K562 (cell line): Measurements from ENCODE around the gene KRT8. TPM values are rescaled to one million over a fixed set of nuclear protein-coding genes. Genes with fewer than 3 reads are reported as not detected.

ENCODE experiments used
- ATAC-seq: fragments of 200-7000 bp; cut with Tn5 transposase; 3 replicates; pipeline ENCODE4 v1.9.1; 2020; ENCODE audit warnings: moderate library complexity
- BruUV-seq: library from RNA; stranded (reverse); fragments of 400-500 nt; replicated peaks from 2 replicates; lab custom pipeline; 2021; lab: Mats Ljungman, UMichigan
- CTCF ChIA-PET: fragments of 300-600 bp; formaldehyde crosslinking; extraction: SDS; loops from one replicate; lab custom pipeline; 2021; ENCODE audit warnings: low intra/inter-chr PET ratio; lab: Yijun Ruan, JAX
- POLR2A ChIA-PET: fragments of 300-600, 350-650 bp; sonication (Branson Sonifier 250); formaldehyde crosslinking; extraction: SDS; loops from one replicate; lab custom pipeline; 2021; ENCODE audit warnings: antibody characterized with exemption, inconsistent platforms; lab: Yijun Ruan, JAX
- DNase-seq, 4 experiments: peaks; one replicate each; pipeline versions ENCODE4 v3.0.0 to v3.0.0-alpha.2; 2011 to 2018; ENCODE audit warnings: low spot score in 3 of 4, mixed read lengths in 3 of 4; ENCODE audit errors: extremely low read depth in 1 of 4
- FAIRE-seq: peaks from 2 replicates; lab custom pipeline; 2011; peaks lifted over from hg19 to GRCh38; lab: Jason Lieb, UNC
- H2AFZ ChIP-seq: 2 replicates; pipeline ENCODE4 v1.6.0; 2011; ENCODE audit warnings: low read depth, low read length, control low read depth, inconsistent platforms
- H3K27ac ChIP-seq: fragments of 200-600 bp; 3 replicates; pipeline ENCODE4 v1.8.0; 2011; ENCODE audit warnings: low read depth, mild to moderate bottlenecking, control low read depth, inconsistent platforms, low read length, moderate library complexity, mixed read lengths; ENCODE audit errors: extremely low read depth
- H3K27me3 ChIP-seq, 2 experiments: fragments of 300-600 bp in 1 of 2; 2 replicates in 1 of 2; 3 replicates in 1 of 2; pipeline versions ENCODE4 v1.6.0 to v1.8.0; 2011; ENCODE audit warnings: inconsistent platforms in 2 of 2, low read length in 2 of 2, mild to moderate bottlenecking in 1 of 2, mixed read lengths in 1 of 2, moderate library complexity in 1 of 2; ENCODE audit not compliant: control insufficient read depth in 2 of 2, insufficient read depth in 2 of 2
- H3K36me3 ChIP-seq: fragments of 300-600 bp; 3 replicates; pipeline ENCODE4 v1.8.0; 2011; ENCODE audit warnings: mild to moderate bottlenecking, low read length, inconsistent platforms; ENCODE audit not compliant: control insufficient read depth, insufficient read depth
- H3K4me1 ChIP-seq, 2 experiments: fragments of 200-600 bp in 1 of 2; replicated peaks in 1 of 2; 2 replicates in 1 of 2; 3 replicates in 1 of 2; pipeline versions ENCODE4 v1.5.1 to v1.8.0; 2011; ENCODE audit warnings: inconsistent platforms in 2 of 2, low read length in 2 of 2, mild to moderate bottlenecking in 1 of 2, mixed read lengths in 1 of 2, moderate library complexity in 1 of 2; ENCODE audit not compliant: control insufficient read depth in 2 of 2, insufficient read depth in 2 of 2
- H3K4me2 ChIP-seq: 2 replicates; pipeline ENCODE4 v1.6.1; 2011; ENCODE audit warnings: low read length, control low read depth, inconsistent platforms, mixed read lengths; ENCODE audit not compliant: insufficient read depth
- H3K4me3 ChIP-seq: fragments of 200-600 bp; sonication (generic), shearing (Covaris generic); 2 replicates; pipeline ENCODE4 v1.5.1; 2016; ENCODE audit warnings: control low read depth, inconsistent platforms
- H3K79me2 ChIP-seq: fragments of 200-600 bp; 3 replicates; pipeline ENCODE4 v1.8.0; 2011; ENCODE audit warnings: low read length, inconsistent platforms; ENCODE audit not compliant: control insufficient read depth, insufficient read depth
- H3K9ac ChIP-seq, 2 experiments: 2 replicates each; pipeline versions ENCODE4 v1.6.0 to v1.6.1; 2011; ENCODE audit warnings: low read depth in 2 of 2, low read length in 2 of 2, control low read depth in 1 of 2, inconsistent platforms in 1 of 2, mild to moderate bottlenecking in 1 of 2, mixed read lengths in 1 of 2; ENCODE audit not compliant: insufficient read depth in 1 of 2
- H3K9me1 ChIP-seq: one replicate; pipeline ENCODE4 v1.6.0; 2011; ENCODE audit warnings: inconsistent platforms, mild to moderate bottlenecking, low read length, moderate library complexity; ENCODE audit not compliant: control insufficient read depth, insufficient read depth
- H3K9me3 ChIP-seq: replicated peaks from 2 replicates; pipeline ENCODE4 v1.5.1; 2011; ENCODE audit warnings: low read depth, low read length, inconsistent platforms; ENCODE audit not compliant: control insufficient read depth, insufficient read depth
- H4K20me1 ChIP-seq: replicated peaks from 2 replicates; pipeline ENCODE4 v1.6.1; 2011; ENCODE audit warnings: low read length, inconsistent platforms, mixed read lengths; ENCODE audit not compliant: control insufficient read depth, insufficient read depth
- TFAM ChIP-seq: fragments of 250-450 bp; sonication (Bioruptor Pico); conservative IDR thresholded peaks from 2 replicates; pipeline ENCODE4 v1.5.0; 2021; ENCODE audit warnings: mild to moderate bottlenecking, moderate library complexity
- ZNF12 ChIP-seq: sonication (generic); formaldehyde crosslinking; IDR thresholded peaks from 2 replicates; pipeline ENCODE4 v1.4.0; 2020; ENCODE audit warnings: mild to moderate bottlenecking, missing genetic modification reagents
- WGBS: fragments of 100-300 bp; shearing (Covaris generic); methylation state at CpG from one replicate; pipeline ENCODE4 v1.1.6; 2016; ENCODE audit warnings: low coverage, mixed read lengths; ENCODE audit not compliant: insufficient coverage; ENCODE audit errors: missing lambda C conversion rate; 5-methylcytosine and 5-hydroxymethylcytosine counted together
- in situ Hi-C: fragments of 300-500 bp; cut with MboI; formaldehyde crosslinking; loops from 4 replicates; pipeline ENCODE4 v1.15.0; 2018; ENCODE audit warnings: inconsistent platforms, mixed read lengths
- intact Hi-C: fragments of 100-400 bp; cut with micrococcal nuclease; formaldehyde crosslinking; loops from 2 replicates; pipeline ENCODE4 v1.14.2; 2022
- polyA plus RNA-seq, 8 experiments: library from polyadenylated mRNA; depleted of rRNA in 4 of 8; stranded (reverse) in 5 of 8; unstranded in 3 of 8; fragments of >200 nt; fragmentation: Nextera tagmentation in 2 of 8; fragmentation: Illumina TruSeq in 1 of 8; extraction: Ambion mirVana in 2 of 8; extraction: Trizol in 1 of 8; gene quantifications; 2 replicates each; pipeline versions ENCODE4 v1.2.1 to v1.2.3, GENCODE V29; 2011 to 2014; ENCODE audit warnings: inconsistent platforms in 1 of 8, missing spikeins in 1 of 8
- total RNA-seq, 7 experiments: library from RNA; depleted of rRNA in 6 of 7; stranded (reverse); fragments of >200 nt in 6 of 7; fragmentation: Illumina TruSeq in 2 of 7; extraction: Trizol in 2 of 7; gene quantifications; 2 replicates each; pipeline versions ENCODE4 v1.2.1 to v1.2.3, GENCODE V29; 2011 to 2021; ENCODE audit warnings: low replicate concordance in 1 of 7
- TF ChIP-seq, protein P1 (sequence below), 3 experiments: fragments of 200-800 bp in 1 of 3; fragments of 250-450 bp in 1 of 3; fragments of 450-650 bp in 1 of 3; sonication (Bioruptor Pico) in 1 of 3; sonication (Bioruptor generic) in 1 of 3; formaldehyde crosslinking in 1 of 3; IDR thresholded peaks; 2 replicates each; pipeline versions ENCODE4 v1.6.1 to v1.8.0; 2016 to 2022; ENCODE audit warnings: mild to moderate bottlenecking in 2 of 3, missing genetic modification characterization in 2 of 3, missing compliant biosample characterization in 1 of 3, moderate library complexity in 1 of 3

KRT8 gene
- total and polyA plus RNA-seq, 9 of the 15 experiments (the other 6 are each of a cell fraction or from before 2014, with no cell fraction given), result 41.5 to 661 (median 260) TPM

DNA sequence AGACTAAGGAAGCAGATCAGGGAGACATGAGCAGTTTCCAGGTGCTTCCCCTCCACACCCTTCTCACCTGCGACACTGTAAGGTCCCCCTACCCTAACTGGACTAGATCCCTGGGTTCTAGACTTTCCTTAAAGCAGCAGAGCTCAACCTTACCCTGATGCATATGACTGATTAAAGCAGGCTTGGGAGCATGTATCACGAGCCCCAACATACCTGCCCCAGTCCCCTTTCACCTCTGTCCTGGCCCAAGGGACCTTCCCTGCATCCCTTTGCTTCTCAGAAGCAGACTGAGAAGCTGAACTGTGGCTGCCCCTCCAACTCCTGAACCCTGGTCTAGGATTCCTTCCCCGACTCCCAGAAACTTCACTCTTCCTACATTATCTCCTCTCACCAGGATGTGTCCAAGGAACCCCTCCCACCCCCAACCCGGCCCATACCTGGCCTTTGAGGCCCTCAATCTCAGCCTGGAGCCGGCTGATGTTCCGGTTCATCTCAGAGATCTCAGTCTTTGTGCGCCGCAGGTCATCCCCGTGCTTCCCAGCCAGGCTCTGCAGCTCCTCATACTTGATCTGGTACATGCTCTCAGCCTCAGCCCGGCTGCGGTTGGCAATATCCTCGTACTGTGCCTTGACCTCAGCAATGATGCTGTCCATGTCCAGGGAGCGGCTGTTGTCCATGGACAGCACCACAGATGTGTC lies 5.4 kb downstream of the KRT8 start:
- H2AFZ ChIP-seq, result no peak overlapping the region
- in situ Hi-C loops (no loop called here), intact Hi-C loops (no loop called here)
- no peak overlapping the region; a peak in 1 of 4 replicates for H3K9ac ChIP-seq
- 94% methylated on average over 13 of the region's 13 CpGs for WGBS
- TF ChIP-seq, protein P1, sequence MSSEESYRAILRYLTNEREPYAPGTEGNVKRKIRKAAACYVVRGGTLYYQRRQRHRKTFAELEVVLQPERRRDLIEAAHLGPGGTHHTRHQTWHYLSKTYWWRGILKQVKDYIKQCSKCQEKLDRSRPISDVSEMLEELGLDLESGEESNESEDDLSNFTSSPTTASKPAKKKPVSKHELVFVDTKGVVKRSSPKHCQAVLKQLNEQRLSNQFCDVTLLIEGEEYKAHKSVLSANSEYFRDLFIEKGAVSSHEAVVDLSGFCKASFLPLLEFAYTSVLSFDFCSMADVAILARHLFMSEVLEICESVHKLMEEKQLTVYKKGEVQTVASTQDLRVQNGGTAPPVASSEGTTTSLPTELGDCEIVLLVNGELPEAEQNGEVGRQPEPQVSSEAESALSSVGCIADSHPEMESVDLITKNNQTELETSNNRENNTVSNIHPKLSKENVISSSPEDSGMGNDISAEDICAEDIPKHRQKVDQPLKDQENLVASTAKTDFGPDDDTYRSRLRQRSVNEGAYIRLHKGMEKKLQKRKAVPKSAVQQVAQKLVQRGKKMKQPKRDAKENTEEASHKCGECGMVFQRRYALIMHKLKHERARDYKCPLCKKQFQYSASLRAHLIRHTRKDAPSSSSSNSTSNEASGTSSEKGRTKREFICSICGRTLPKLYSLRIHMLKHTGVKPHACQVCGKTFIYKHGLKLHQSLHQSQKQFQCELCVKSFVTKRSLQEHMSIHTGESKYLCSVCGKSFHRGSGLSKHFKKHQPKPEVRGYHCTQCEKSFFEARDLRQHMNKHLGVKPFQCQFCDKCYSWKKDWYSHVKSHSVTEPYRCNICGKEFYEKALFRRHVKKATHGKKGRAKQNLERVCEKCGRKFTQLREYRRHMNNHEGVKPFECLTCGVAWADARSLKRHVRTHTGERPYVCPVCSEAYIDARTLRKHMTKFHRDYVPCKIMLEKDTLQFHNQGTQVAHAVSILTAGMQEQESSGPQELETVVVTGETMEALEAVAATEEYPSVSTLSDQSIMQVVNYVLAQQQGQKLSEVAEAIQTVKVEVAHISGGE (CRISPR knock-in tag; IDR thresholded peaks at IDR 0.05), result peak in 1 of 3 experiments; percentile 19; a peak in 1 of 6 replicates
- 0 out of 2 replicates have a peak, but pooled peaks have one; percentile 60 for TF ChIP-seq ZNF12 (CRISPR knock-in tag)
- TF ChIP-seq TFAM (CRISPR knock-in tag), result no peak
- FAIRE-seq (no peak), DNase-seq (no peak), ATAC-seq (no peak)
- H3K27ac ChIP-seq, result no peak overlapping the region; the same call in 2 of the 3 replicates
- no peaks in the 10 kb centered on the region for H3K9me3 ChIP-seq
- peaks cover 19 to 32% of the 10 kb centered on the region in 2 experiments for H3K4me1 ChIP-seq
- CTCF ChIA-PET, result no interaction called here
- no peak overlapping the region for H3K4me3 ChIP-seq
- H3K36me3 ChIP-seq, result peaks cover 60% of the 10 kb centered on the region; the same call in 2 of the 3 replicates
- no peaks in the 10 kb centered on the region for H3K27me3 ChIP-seq
- no TSS peak for BruUV-seq
- H3K4me2 ChIP-seq, result no peak overlapping the region
- peaks cover 38% of the 10 kb centered on the region for H3K79me2 ChIP-seq
- H4K20me1 ChIP-seq, result peaks cover 6% of the 10 kb centered on the region; the same call in 1 of the 2 replicates
- POLR2A ChIA-PET, result interaction anchor here (0.6 to 1.1 kb wide), 3 partner anchors 19 to 107 kb away, joined by 3 read pairs; partner anchors contain the start of gene EIF4B
- peaks cover 3% of the 10 kb centered on the region for H3K9me1 ChIP-seq
